GM12878 (cell line): ENCODE data around the gene SEMA5A. TPM values are rescaled to one million over a fixed set of nuclear protein-coding genes. Genes with fewer than 3 reads are reported as not detected.

Source experiments
- ATAC-seq: fragments of 200-7000 bp; cut with Tn5 transposase; 3 replicates; pipeline ENCODE4 v1.9.1; 2020; ENCODE audit warnings: mild to moderate bottlenecking, moderate library complexity
- BruUV-seq: library from RNA; stranded (reverse); fragments of 400-500 nt; replicated peaks from 2 replicates; lab custom pipeline; 2021; lab: Mats Ljungman, UMichigan
- CTCF ChIA-PET: fragments of 300-600 bp; sonication (Branson Sonifier 250); formaldehyde crosslinking; extraction: SDS; loops from one replicate; lab custom pipeline; 2021; ENCODE audit warnings: inconsistent platforms; lab: Yijun Ruan, JAX
- POLR2A ChIA-PET: fragments of 350-600 bp; formaldehyde crosslinking; extraction: SDS; loops from one replicate; lab custom pipeline; 2021; ENCODE audit warnings: inconsistent platforms; lab: Charles Lee
- RAD21 ChIA-PET: fragments of 300-600 bp; sonication (Branson Sonifier 250); formaldehyde crosslinking; loops from one replicate; lab custom pipeline; 2023; ENCODE audit warnings: antibody characterized with exemption; ENCODE audit not compliant: unreplicated experiment; lab: Charles Lee
- SMC1A ChIA-PET: fragments of 300-600 bp; sonication (Branson Sonifier 250); formaldehyde crosslinking; loops from one replicate; lab custom pipeline; 2023; ENCODE audit not compliant: unreplicated experiment, uncharacterized antibody; lab: Charles Lee
- DNase-seq: peaks from one replicate; pipeline ENCODE4 v3.0.0-alpha.2; 2011; ENCODE audit warnings: low read depth, low spot score
- FAIRE-seq: peaks from 3 replicates; lab custom pipeline; 2011; peaks lifted over from hg19 to GRCh38; lab: Jason Lieb, UNC
- H2AFZ ChIP-seq: 2 replicates; pipeline ENCODE4 v1.6.0; 2011; ENCODE audit warnings: low read depth, low read length, control low read depth; ENCODE audit not compliant: control insufficient read depth
- H3K27ac ChIP-seq: 2 replicates; pipeline ENCODE4 v1.5.1; 2011; ENCODE audit warnings: control low read depth; ENCODE audit not compliant: control insufficient read depth, insufficient read depth
- H3K27me3 ChIP-seq, 2 experiments: replicated peaks in 1 of 2; 2 replicates each; pipeline versions ENCODE4 v1.6.0 to v1.6.1; 2011; ENCODE audit warnings: low read length in 1 of 2; ENCODE audit not compliant: control insufficient read depth in 2 of 2, insufficient read depth in 2 of 2
- H3K36me3 ChIP-seq, 2 experiments: 2 replicates each; pipeline ENCODE4 v1.5.1; 2011; ENCODE audit warnings: low read length in 1 of 2; ENCODE audit not compliant: control insufficient read depth in 2 of 2, insufficient read depth in 2 of 2
- H3K4me1 ChIP-seq: 2 replicates; pipeline ENCODE4 v1.6.1; 2011; ENCODE audit warnings: mild to moderate bottlenecking, low read length, moderate library complexity, mixed read lengths; ENCODE audit not compliant: control insufficient read depth, insufficient read depth
- H3K4me2 ChIP-seq: 2 replicates; pipeline ENCODE4 v1.6.0; 2011; ENCODE audit warnings: control low read depth; ENCODE audit not compliant: control insufficient read depth, insufficient read depth
- H3K4me3 ChIP-seq: fragments of 200-600 bp; sonication (generic); 2 replicates; pipeline ENCODE4 v1.5.1; 2016
- H3K79me2 ChIP-seq: 2 replicates; pipeline ENCODE4 v1.6.0; 2011; ENCODE audit warnings: low read length; ENCODE audit not compliant: control insufficient read depth, insufficient read depth
- H3K9ac ChIP-seq: 2 replicates; pipeline ENCODE4 v1.8.0; 2011; ENCODE audit warnings: low read length, control low read depth, mixed read lengths; ENCODE audit not compliant: control insufficient read depth, insufficient read depth
- H3K9me3 ChIP-seq: replicated peaks from 3 replicates; pipeline ENCODE4 v1.5.1; 2011; ENCODE audit warnings: mild to moderate bottlenecking, low read length; ENCODE audit not compliant: control insufficient read depth, insufficient read depth
- H4K20me1 ChIP-seq: 2 replicates; pipeline ENCODE4 v1.6.0; 2011; ENCODE audit not compliant: control insufficient read depth, insufficient read depth
- BRCA1 ChIP-seq: IDR thresholded peaks from 2 replicates; pipeline ENCODE4 v1.6.1; 2011; ENCODE audit warnings: low read depth, low read length, improper control_type of control experiment
- CHD4 ChIP-seq: fragments of 200-600 bp; sonication (generic); IDR thresholded peaks from 2 replicates; pipeline ENCODE4 v1.6.1; 2016; ENCODE audit warnings: mild to moderate bottlenecking
- DPF2 ChIP-seq: fragments of 450-650 bp; IDR thresholded peaks from 2 replicates; pipeline ENCODE4 v1.6.1; 2017; ENCODE audit warnings: mild to moderate bottlenecking
- FOXM1 ChIP-seq: IDR thresholded peaks from 2 replicates; pipeline ENCODE4 v1.6.1; 2012; ENCODE audit warnings: low read depth, mild to moderate bottlenecking, inconsistent platforms, low read length, moderate library complexity
- JUND ChIP-seq: IDR thresholded peaks from 2 replicates; pipeline ENCODE4 v1.6.1; 2012; ENCODE audit warnings: low read depth, mild to moderate bottlenecking, low read length, improper control_type of control experiment, moderate library complexity
- POLR2AphosphoS2 ChIP-seq: IDR thresholded peaks from 2 replicates; pipeline ENCODE4 v1.6.1; 2011; ENCODE audit warnings: low read depth, mild to moderate bottlenecking, low read length, improper control_type of control experiment, moderate library complexity
- SMC3 ChIP-seq: IDR thresholded peaks from 2 replicates; pipeline ENCODE4 v1.6.1; 2011; ENCODE audit warnings: low read length, improper control_type of control experiment, borderline replicate concordance
- SREBF1 ChIP-seq: IDR thresholded peaks from 2 replicates; pipeline ENCODE4 v1.6.1; 2012; ENCODE audit warnings: mild to moderate bottlenecking, low read length
- ZZZ3 ChIP-seq: IDR thresholded peaks from 2 replicates; pipeline ENCODE4 v1.6.1; 2011; ENCODE audit warnings: low read depth; ENCODE audit not compliant: control insufficient read depth, insufficient read length
- WGBS: methylation state at CpG from one replicate; pipeline ENCODE4 v1.1.6; 2016; ENCODE audit warnings: low lambda C conversion rate; ENCODE audit not compliant: insufficient replicate concordance, insufficient coverage; ENCODE audit errors: missing lambda C conversion rate; 5-methylcytosine and 5-hydroxymethylcytosine counted together
- in situ Hi-C: fragments of 300-500 bp; cut with MboI; formaldehyde crosslinking; loops from 9 replicates; pipeline ENCODE4 v1.14.3; 2018; ENCODE audit warnings: mixed read lengths
- intact Hi-C: fragments of 100-400 bp; cut with micrococcal nuclease; formaldehyde crosslinking; loops from one replicate; pipeline ENCODE4 v1.14.2; 2022; ENCODE audit not compliant: unreplicated experiment
- polyA plus RNA-seq, 11 experiments: library from polyadenylated mRNA; depleted of rRNA in 4 of 11; unstranded in 6 of 11; stranded (reverse) in 5 of 11; fragments of >200 nt; fragmentation: Nextera tagmentation in 4 of 11; fragmentation: Illumina TruSeq in 1 of 11; extraction: Ambion mirVana in 4 of 11; extraction: Trizol in 1 of 11; gene quantifications; 1 replicate in 1 of 11; 2 replicates in 10 of 11; pipeline versions ENCODE4 v1.2.1 to v1.2.3, GENCODE V29; 2011 to 2016; ENCODE audit warnings: inconsistent platforms in 2 of 11, missing spikeins in 2 of 11, low read depth in 1 of 11
- total RNA-seq, 4 experiments: library from RNA; depleted of rRNA in 3 of 4; stranded (reverse); fragments of >200 nt in 3 of 4; fragmentation: Illumina TruSeq in 1 of 4; extraction: Trizol in 1 of 4; gene quantifications; 2 replicates each; pipeline versions ENCODE4 v1.2.1 to v1.2.3, GENCODE V29; 2013 to 2021
- TF ChIP-seq, protein P1 (sequence below): fragments of 150-350 bp; IDR thresholded peaks from 2 replicates; pipeline ENCODE4 v1.6.1; 2016; ENCODE audit warnings: low read depth, low read length
- TF ChIP-seq, protein P2 (sequence below): IDR thresholded peaks from 2 replicates; pipeline ENCODE4 v1.6.1; 2011; ENCODE audit warnings: borderline replicate concordance, low read depth, mild to moderate bottlenecking, moderate library complexity, low read length; ENCODE audit not compliant: insufficient read depth, poor library complexity, severe bottlenecking
- TF ChIP-seq, protein P3 (sequence below): fragments of 450-650 bp; formaldehyde crosslinking; IDR thresholded peaks from 2 replicates; pipeline ENCODE4 v1.5.0; 2022; ENCODE audit warnings: mild to moderate bottlenecking, missing genetic modification characterization

SEMA5A gene
- total and polyA plus RNA-seq, 10 of the 15 experiments (the other 5 are each of a cell fraction or from before 2014, with no cell fraction given) = 0.03 to 2.4 (median 0.09) TPM; not detected in 1

DNA sequence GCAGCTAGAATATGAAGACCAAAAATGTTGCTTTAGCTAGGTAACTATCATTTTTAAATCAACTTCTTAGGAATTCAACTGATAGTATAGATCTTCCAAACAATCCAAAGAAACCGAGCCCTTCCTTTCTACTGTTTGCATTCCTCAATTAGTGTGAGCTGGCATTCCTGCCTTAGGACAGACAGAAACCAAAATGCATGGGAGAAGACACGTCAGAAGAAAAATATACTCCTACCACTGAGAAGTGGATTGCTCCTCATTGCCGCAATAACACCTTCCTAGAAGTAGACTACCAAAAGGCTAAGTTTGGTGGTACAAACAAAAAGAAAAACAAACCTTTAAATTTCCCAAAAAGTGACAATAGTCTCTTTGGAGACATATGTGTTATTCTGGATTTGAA, 440.0 kb downstream of the SEMA5A start (continued):
- TF ChIP-seq, protein P1, sequence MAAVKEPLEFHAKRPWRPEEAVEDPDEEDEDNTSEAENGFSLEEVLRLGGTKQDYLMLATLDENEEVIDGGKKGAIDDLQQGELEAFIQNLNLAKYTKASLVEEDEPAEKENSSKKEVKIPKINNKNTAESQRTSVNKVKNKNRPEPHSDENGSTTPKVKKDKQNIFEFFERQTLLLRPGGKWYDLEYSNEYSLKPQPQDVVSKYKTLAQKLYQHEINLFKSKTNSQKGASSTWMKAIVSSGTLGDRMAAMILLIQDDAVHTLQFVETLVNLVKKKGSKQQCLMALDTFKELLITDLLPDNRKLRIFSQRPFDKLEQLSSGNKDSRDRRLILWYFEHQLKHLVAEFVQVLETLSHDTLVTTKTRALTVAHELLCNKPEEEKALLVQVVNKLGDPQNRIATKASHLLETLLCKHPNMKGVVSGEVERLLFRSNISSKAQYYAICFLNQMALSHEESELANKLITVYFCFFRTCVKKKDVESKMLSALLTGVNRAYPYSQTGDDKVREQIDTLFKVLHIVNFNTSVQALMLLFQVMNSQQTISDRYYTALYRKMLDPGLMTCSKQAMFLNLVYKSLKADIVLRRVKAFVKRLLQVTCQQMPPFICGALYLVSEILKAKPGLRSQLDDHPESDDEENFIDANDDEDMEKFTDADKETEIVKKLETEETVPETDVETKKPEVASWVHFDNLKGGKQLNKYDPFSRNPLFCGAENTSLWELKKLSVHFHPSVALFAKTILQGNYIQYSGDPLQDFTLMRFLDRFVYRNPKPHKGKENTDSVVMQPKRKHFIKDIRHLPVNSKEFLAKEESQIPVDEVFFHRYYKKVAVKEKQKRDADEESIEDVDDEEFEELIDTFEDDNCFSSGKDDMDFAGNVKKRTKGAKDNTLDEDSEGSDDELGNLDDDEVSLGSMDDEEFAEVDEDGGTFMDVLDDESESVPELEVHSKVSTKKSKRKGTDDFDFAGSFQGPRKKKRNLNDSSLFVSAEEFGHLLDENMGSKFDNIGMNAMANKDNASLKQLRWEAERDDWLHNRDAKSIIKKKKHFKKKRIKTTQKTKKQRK = no peak
- TF ChIP-seq, all 136 proteins: peak for 0

DNA sequence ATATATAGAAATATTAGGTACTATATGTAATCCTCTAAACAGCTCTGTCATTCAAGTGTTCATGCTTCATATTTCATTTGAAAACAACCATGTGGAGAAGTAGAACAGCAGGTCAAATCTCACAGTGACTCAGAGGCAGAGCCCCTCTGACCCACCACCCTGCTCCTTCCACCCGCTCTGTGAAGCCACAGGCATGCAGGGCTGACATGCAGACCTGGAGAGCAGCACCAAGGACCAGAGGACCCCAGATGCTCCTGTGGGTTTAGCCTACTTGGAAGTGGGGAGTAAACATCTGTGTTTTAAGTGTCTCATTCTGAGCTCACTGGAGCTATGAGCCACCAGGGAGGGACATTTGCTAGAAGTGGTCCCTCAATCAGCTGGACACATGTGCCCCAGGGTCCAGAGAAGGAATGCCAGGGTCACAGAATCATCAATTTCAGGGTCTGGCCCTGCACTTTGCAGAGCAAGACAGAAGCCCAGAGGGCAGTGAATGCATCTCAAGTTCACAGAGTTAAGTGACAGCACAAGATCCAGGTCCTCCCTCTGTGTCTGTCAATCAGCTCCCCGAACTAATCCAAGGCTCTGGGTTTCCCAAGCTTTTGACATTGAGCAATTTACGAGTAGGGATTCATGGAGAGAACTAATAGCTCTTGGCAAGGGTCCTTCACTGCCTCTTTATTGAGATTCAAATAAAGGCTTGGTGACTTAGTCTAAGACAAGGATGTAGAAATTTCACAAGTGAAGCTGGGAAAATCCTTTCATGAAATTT, 441.1 kb downstream of the SEMA5A start:
- no peak overlapping the region for H3K27ac ChIP-seq
- SMC1A ChIA-PET = interaction anchor here (0.7 to 2.0 kb wide), 5 partner anchors 10 to 242 kb away, joined by 3 to 6 read pairs (median 4); no protein-coding TSS in a partner anchor
- H4K20me1 ChIP-seq = no peaks in the 10 kb centered on the region; the same call in 1 of the 2 replicates
- H3K4me3 ChIP-seq = no peak overlapping the region
- RAD21 ChIA-PET = interaction anchor here (1.0 kb wide), 1 partner anchor 46 kb away, joined by 3 read pairs; no protein-coding TSS in a partner anchor
- H3K4me2 ChIP-seq = no peak overlapping the region
- H2AFZ ChIP-seq = no peak overlapping the region
- no peaks in the 10 kb centered on the region for H3K36me3 ChIP-seq
- no peak overlapping the region for H3K9ac ChIP-seq
- POLR2A ChIA-PET = no interaction called here
- no peaks in the 10 kb centered on the region for H3K4me1 ChIP-seq
- FAIRE-seq (no peak), ATAC-seq (no peak), DNase-seq (no peak)
- in situ Hi-C loops = no loop called here
- no peaks in the 10 kb centered on the region for H3K79me2 ChIP-seq
- CTCF ChIA-PET = interaction anchor here (0.6 to 1.9 kb wide), 3 partner anchors 11 to 348 kb away, joined by 3 to 5 read pairs (median 4); no protein-coding TSS in a partner anchor
- intact Hi-C loops = no loop called here
- no peaks in the 10 kb centered on the region; a peak in 1 of 4 replicates for H3K27me3 ChIP-seq
- H3K9me3 ChIP-seq = no peaks in the 10 kb centered on the region
- WGBS = 0% methylated on average over 3 of the region's 3 CpGs
- BruUV-seq = no TSS peak
- TF ChIP-seq JUND (no peak), SMC3 (no peak), DPF2 (no peak), SREBF1 (no peak), POLR2AphosphoS2 (no peak), BRCA1 (no peak), FOXM1 (no peak), ZZZ3 (no peak), CHD4 (no peak)
- TF ChIP-seq, protein P2, sequence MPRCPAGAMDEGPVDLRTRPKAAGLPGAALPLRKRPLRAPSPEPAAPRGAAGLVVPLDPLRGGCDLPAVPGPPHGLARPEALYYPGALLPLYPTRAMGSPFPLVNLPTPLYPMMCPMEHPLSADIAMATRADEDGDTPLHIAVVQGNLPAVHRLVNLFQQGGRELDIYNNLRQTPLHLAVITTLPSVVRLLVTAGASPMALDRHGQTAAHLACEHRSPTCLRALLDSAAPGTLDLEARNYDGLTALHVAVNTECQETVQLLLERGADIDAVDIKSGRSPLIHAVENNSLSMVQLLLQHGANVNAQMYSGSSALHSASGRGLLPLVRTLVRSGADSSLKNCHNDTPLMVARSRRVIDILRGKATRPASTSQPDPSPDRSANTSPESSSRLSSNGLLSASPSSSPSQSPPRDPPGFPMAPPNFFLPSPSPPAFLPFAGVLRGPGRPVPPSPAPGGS = no peak
- TF ChIP-seq, protein P3, sequence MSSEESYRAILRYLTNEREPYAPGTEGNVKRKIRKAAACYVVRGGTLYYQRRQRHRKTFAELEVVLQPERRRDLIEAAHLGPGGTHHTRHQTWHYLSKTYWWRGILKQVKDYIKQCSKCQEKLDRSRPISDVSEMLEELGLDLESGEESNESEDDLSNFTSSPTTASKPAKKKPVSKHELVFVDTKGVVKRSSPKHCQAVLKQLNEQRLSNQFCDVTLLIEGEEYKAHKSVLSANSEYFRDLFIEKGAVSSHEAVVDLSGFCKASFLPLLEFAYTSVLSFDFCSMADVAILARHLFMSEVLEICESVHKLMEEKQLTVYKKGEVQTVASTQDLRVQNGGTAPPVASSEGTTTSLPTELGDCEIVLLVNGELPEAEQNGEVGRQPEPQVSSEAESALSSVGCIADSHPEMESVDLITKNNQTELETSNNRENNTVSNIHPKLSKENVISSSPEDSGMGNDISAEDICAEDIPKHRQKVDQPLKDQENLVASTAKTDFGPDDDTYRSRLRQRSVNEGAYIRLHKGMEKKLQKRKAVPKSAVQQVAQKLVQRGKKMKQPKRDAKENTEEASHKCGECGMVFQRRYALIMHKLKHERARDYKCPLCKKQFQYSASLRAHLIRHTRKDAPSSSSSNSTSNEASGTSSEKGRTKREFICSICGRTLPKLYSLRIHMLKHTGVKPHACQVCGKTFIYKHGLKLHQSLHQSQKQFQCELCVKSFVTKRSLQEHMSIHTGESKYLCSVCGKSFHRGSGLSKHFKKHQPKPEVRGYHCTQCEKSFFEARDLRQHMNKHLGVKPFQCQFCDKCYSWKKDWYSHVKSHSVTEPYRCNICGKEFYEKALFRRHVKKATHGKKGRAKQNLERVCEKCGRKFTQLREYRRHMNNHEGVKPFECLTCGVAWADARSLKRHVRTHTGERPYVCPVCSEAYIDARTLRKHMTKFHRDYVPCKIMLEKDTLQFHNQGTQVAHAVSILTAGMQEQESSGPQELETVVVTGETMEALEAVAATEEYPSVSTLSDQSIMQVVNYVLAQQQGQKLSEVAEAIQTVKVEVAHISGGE (CRISPR knock-in tag) = no peak
